GM23248 (cell line): Measurements from ENCODE around the gene DFFB.

Experiments used
- EZH2 ChIP-seq: fragments of 200-600 bp; sonication (generic); IDR thresholded peaks from 2 replicates; pipeline ENCODE4 v1.6.1; 2018; ENCODE audit warnings: antibody characterized with exemption, mild to moderate bottlenecking; ENCODE audit not compliant: insufficient read depth, poor library complexity, severe bottlenecking
- EZH2phosphoT487 ChIP-seq: fragments of 200-600 bp; sonication (generic); IDR thresholded peaks from 2 replicates; pipeline ENCODE4 v1.6.1; 2018; ENCODE audit warnings: antibody characterized with exemption, moderate library complexity, mild to moderate bottlenecking, low read depth; ENCODE audit not compliant: insufficient read depth

DNA sequence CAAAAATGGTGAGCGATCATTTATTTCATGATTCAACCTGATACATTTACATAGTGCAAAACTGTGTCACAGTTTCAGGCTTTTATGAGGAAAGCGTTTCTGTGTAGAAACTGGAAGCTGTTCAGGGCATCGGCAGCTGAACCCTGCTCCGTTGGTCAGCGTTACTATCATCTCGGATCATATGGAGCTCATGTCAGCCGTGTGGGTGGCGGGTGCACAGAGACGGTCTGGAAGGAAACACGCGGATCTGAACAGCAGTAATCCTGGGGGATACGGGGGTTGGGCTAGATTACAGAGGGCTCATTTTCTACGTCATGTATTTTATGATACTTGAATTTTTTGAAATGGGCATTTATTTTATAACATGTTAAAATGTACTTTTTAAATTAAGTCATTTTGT is 27.7 kb downstream of the DFFB start:
- TF ChIP-seq EZH2: no peak
- TF ChIP-seq EZH2phosphoT487: no peak
